HG02840 (cell line): ENCODE data around the gene TTI1.
"Not testable (repeated sequence)": the region's sequence is repeated elsewhere in the genome, so short reads cannot be mapped to it uniquely, and the experiment has no call there.

Source experiments
- ATAC-seq: cut with Tn5 transposase; IDR thresholded peaks from one replicate; pipeline ENCODE4 v1.9.1; 2021; ENCODE audit warnings: mild to moderate bottlenecking, moderate library complexity, moderate number of reproducible peaks; ENCODE audit not compliant: unreplicated experiment, low FRiP score

Gene TTI1

DNA sequence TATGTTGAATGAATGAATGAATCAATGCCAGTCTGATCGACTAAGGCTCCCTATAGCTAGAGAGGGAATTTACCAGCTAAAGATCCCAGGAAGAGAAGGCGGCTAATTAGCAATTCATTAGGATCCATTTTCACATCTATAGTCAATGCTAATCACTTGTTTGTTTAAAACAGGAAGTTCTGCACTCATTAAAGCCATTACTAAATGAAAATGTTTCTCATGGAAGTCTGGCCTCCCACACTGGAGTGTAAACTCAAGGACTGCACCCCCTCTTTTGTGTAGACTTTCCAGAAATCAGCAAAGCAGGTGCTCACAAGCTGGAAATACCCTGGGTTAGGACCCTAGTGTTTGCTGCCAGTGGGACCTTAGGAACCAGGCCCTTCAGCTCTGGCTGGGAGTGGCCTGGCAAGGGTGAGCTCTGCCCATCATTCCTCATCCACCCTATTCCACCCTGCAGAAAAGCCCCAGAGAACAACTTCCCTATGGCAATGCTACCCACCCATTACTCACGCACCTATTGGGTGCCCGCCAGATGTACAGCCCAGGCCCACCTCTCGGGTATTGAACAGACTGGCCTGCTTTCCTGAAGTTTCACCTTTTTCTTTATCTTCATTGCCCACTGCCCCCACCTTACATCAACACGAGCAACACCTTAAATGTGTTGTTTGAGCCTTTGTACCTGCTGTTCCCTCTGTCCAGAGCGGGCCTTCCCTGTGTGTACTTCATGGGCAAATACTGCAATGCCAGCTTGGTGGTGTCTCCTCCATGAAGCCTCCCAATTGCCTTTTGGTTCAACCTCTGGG lies 60.8 kb downstream of the TTI1 start:
- no peak for ATAC-seq

GRCh38 chr20:37971561-37972127 lies 61.6 kb downstream of the TTI1 start:
- ATAC-seq, result no peak

GRCh38 chr20:37970856-37971245 lies 62.4 kb downstream of the TTI1 start:
- no peak for ATAC-seq

DNA sequence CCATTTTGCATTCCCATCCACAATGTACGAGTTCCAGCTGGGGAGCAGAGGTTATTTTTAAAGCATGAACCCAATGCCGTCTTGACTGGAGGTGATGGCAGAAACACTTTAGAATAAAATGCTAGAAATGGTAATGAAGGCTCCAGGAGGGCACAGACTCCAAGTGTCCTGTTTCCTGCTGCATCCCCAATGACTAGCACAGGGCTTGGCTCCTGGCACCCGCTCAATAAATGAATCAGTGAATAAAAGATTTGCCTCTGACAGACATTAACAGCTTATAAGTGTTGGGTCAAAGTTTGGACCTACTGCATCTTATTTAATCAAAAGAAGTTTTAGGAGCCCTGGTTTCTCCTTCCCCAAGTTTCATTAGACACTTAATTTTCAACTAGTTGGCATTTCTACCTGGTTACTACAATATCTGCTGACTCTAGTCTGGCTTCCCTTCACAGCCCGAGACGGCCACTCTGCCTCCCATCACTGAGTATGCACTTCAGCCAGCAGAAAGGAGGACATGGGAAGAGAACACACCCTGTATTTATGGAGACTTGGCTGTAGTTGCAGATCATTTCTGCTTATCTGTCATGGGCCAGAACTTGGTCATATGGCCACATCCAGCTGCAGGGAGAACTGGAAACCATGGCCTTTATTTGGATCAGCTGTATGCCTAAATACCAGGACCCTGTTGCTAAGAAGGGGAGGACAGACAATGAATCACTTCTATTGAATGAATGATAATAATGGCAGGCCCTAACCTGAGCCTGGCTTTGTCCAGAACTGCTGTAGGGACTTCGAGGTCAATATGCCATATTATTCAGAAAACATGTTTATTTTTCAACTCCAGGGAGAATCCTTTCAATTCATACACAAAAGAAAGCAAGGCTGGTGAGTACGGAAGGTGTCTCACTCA lies 63.1 kb downstream of the TTI1 start:
- ATAC-seq, result no peak

- ATAC-seq, result no peak
Observed at GRCh38 chr20:37968841-37969401, 64.3 kb downstream of the TTI1 start.

DNA sequence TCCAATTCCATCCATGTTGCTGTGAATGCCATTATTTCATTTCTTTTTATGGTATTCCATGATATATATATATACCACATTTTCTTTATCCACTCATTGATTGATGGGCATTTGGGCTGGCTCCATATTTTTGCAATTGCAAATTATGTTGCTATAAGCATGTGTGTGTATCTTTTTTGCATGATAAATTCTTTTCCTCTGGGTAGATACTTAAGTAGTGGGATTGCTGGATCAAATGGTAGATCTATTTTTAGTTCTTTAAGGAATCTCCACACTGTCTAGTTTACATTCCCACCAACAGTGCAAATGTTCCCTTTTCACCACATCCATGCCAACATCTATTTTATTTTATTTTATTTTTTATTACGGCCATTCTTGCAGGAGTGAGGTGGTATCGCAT lies 69.8 kb downstream of the TTI1 start:
- ATAC-seq, result not testable (repeated sequence)

GRCh38 chr20:37961066-37961465 lies 72.2 kb downstream of the TTI1 start:
- ATAC-seq, result no peak

DNA sequence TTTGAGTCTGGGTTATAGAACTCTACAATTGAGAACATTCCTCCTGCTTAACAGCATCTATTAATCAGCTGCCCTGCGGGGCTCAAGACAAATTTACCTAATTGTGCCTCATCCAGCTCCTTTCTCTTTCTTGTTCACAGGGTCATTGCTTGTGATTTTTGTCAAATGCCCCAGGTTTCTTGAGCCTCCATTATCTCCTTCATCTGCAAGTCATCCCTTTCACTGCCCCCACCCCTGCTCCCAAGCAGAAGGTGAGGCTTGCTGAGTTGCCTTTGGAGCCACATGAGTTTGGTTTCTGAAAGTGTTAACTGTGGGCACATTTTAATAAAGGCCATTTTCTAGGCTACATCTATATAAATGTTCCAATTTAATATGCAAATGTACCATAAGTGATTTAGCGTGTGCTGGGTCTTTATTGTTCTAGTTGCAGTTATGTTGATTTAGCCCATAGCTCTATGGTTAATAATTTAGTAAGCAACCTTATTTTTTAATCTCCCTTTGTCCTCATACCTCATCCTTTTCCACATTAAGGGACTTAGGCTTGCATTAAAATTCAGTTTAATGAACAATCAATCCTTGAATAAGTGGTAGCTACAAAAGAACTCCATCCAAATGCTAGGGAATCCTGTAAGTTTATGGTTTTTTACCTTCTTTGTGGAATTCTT lies 74.3 kb downstream of the TTI1 start:
- no peak for ATAC-seq

- no peak for ATAC-seq
Observed at GRCh38 chr20:37956107-37956585, 77.1 kb downstream of the TTI1 start.

DNA sequence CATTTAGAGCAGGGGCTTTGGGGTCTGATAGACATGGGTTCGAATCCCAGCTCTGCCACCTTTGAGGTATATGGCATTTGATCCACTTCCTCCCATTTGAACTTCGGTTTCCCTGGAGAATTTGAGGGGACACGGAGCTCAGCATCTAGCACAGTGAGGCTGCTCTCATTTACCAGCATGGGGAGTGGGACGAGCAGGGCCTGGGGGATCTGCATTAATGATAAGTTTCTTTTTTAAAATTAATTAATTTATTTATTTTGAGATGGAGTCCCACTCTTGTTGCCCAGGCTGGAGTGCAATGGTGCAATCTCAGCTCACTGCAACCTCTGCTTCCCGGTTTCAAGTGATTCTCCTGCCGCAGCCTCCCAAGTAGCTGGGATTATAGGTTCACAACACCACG lies 77.7 kb downstream of the TTI1 start:
- no peak for ATAC-seq

DNA sequence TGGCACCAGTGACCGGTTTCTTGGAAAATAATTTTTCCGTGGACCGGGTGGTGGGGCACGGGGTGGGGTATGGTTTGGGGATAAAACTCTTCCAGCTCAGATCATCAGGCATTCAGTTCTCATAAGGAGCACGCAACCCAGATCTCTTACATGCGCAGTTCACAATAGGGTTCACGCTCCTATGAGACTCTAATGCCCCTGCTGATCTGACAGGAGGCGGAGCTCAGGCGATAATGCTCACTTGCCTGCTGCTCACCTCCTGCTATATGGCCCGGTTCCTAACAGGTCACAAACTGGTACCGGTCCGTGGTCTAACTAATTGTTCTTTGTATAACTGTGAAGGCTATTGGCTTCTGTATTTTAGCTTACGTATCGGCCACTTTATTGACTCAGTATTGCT lies 78.6 kb downstream of the TTI1 start:
- no peak for ATAC-seq

GRCh38 chr20:37954190-37954589 lies 79.1 kb downstream of the TTI1 start:
- no peak for ATAC-seq

GRCh38 chr20:37948956-37949355 lies 84.3 kb downstream of the TTI1 start:
- no peak for ATAC-seq

GRCh38 chr20:37947943-37948342 lies 85.3 kb downstream of the TTI1 start:
- no peak for ATAC-seq

- ATAC-seq, result no peak
Observed at GRCh38 chr20:37946946-37947345, 86.3 kb downstream of the TTI1 start.

GRCh38 chr20:37945091-37945547 lies 88.1 kb downstream of the TTI1 start:
- no peak for ATAC-seq

- no peak for ATAC-seq
Observed at GRCh38 chr20:37944456-37944981, 88.7 kb downstream of the TTI1 start.

DNA sequence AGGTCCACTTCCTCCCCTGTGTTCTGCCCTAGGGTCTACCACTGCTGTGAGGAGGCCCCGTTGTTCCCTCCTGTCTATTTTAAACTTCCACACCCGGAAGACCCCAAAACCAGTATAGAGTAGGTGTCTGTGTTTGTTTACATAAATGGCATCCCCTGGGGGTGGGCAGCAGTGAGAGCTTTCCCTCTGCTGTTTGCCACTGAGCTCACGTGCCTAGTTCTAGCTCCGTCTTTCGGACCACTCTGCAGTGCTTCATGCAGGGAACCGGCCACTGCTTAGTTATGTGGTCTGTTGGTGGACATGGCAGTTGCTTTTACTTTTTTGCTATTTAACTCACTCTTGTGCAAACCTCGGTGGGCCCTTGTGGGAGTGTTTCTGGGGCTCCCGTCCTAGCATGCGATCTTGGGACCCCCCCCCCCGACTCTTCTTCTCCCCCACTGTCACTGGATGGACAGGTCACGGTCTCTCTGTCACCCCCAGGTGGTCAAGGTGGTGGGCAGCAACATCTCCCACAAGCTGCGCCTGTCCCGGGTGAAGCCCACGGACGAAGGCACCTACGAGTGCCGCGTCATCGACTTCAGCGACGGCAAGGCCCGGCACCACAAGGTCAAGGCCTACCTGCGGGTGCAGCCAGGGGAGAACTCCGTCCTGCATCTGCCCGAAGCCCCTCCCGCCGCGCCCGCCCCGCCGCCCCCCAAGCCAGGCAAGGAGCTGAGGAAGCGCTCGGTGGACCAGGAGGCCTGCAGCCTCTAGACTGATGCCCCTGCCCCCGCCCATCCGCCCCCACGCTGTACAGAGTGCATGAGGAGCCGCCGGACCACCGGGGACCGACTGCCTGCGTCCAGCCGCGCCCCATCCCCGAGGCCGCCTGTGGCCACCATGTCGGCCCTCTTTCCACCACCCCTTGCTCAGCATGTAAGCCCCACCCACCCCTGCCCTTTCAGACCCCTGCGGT lies 89.5 kb downstream of the TTI1 start:
- ATAC-seq, result no peak

DNA sequence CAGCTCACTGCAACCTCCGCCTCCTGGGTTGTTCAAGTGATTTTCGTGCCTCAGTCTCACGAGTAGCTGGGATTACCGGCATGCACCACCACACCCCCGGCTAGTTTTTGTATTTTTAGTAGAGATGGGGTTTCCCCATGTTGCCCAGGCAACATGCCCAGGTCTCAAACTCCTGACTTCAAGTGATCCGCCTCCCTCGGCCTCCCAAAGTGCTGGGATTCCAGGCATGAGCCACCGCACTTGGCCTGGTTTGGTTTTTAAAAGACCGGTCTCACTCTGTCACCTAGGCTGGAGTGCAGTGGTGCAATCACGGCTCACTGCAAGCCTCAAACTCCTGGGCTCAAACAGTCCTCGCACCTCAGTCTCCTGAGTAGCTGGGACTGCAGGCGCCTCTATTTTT lies 90.2 kb downstream of the TTI1 start:
- ATAC-seq, result no peak
